Ectodermal cell (in vitro differentiated cells): ENCODE results near the gene FUT8.

Experiments
- H3K27ac ChIP-seq: 2 replicates; pipeline ENCODE4 v1.7.0; 2013; ENCODE audit warnings: mild to moderate bottlenecking, low read depth, low read length; ENCODE audit not compliant: insufficient read depth, poor library complexity, severe bottlenecking
- H3K27me3 ChIP-seq: 2 replicates; pipeline ENCODE4 v1.7.0; 2013; ENCODE audit warnings: mild to moderate bottlenecking, low read length; ENCODE audit not compliant: insufficient read depth, control insufficient read depth, poor library complexity, severe bottlenecking
- H3K36me3 ChIP-seq: one replicate; pipeline ENCODE4 v1.7.0; 2013; ENCODE audit warnings: low read length; ENCODE audit not compliant: control insufficient read depth, insufficient read depth
- H3K4me1 ChIP-seq: one replicate; pipeline ENCODE4 v1.7.0; 2013; ENCODE audit warnings: low read length; ENCODE audit not compliant: control insufficient read depth, insufficient read depth
- H3K4me3 ChIP-seq: 2 replicates; pipeline ENCODE4 v1.7.0; 2013; ENCODE audit warnings: low read depth, low read length, control low read depth; ENCODE audit not compliant: insufficient read depth
- H3K9me3 ChIP-seq: 2 replicates; pipeline ENCODE4 v1.7.0; 2013; ENCODE audit warnings: mild to moderate bottlenecking, low read length, moderate library complexity; ENCODE audit not compliant: control insufficient read depth
- WGBS, 2 experiments: methylation state at CpG; one replicate each; pipeline ENCODE4 v1.1.7; 2013; ENCODE audit warnings: missing lambda C conversion rate in 2 of 2; 5-methylcytosine and 5-hydroxymethylcytosine counted together

Gene FUT8

DNA sequence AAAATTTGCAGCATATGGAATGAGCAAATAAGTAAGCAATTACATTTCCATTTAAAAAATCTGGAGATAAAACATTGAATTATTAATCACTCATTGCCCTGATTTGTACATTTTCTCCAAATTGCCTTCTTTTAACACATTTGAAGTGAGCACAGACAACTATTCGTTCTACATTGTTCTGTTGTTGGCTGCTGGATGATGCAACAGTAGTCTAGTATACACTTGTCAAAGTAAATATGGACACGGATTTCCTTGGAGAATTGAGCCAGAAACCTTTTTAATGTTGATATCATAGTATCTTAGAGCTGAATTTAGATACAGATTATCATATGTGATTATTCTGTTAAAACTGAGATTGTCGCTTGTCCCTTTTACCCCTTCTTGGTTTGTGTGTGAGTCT is 188.2 kb downstream of the FUT8 start:
- Histone ChIP-seq H3K36me3 (no peaks in the 10 kb centered on the region), H3K27me3 (no peaks in the 10 kb centered on the region), H3K27ac (no peak overlapping the region), H3K4me1 (no peaks in the 10 kb centered on the region), H3K4me3 (no peak overlapping the region), H3K9me3 (no peaks in the 10 kb centered on the region)
- WGBS, 2 experiments: 93 to 97% methylated on average over 2 of the region's 3 CpGs

DNA sequence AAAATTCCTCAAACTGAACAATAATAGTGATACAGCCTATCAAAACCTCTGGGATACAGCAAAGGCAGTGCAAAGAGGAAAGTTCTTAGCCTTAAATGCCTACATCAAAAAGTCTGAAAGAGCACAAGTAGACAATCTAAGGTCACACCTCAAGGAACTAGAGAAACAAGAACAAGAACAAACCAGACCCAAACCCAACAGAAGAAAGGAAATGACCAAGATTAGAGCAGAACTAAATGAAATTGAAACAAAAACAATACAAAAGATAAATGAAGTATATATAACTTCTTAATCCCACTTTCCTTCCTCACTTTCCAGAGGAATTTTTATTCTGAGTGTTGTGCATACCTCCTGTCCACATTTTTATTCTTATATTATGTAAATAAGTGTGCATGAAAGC is 192.0 kb downstream of the FUT8 start:
- no peaks in the 10 kb centered on the region for H3K36me3 ChIP-seq
- no peaks in the 10 kb centered on the region for H3K9me3 ChIP-seq
- H3K27ac ChIP-seq: no peak overlapping the region
- H3K4me1 ChIP-seq: no peaks in the 10 kb centered on the region
- no peaks in the 10 kb centered on the region for H3K27me3 ChIP-seq
- no peak overlapping the region for H3K4me3 ChIP-seq

DNA sequence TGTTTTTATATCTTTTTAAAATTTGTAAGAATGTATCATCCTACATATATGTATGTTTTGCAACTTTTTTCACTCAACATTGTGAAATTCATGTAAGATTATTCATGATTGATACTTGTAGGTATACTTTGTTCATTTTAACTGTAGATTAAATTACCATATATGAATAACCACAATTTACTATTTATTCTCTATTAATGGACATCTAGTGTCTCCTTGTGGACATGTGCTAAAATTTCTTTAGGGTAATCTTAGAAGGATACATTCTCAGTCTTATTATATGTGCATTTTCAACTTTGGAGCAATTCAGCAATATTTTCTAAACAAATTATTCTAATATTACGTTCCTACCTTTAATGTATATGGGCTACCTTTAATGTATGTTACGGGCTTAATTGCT is 192.4 kb downstream of the FUT8 start:
- no CpG with 5 or more reads among the region's 2 CpGs for WGBS, 2 experiments

DNA sequence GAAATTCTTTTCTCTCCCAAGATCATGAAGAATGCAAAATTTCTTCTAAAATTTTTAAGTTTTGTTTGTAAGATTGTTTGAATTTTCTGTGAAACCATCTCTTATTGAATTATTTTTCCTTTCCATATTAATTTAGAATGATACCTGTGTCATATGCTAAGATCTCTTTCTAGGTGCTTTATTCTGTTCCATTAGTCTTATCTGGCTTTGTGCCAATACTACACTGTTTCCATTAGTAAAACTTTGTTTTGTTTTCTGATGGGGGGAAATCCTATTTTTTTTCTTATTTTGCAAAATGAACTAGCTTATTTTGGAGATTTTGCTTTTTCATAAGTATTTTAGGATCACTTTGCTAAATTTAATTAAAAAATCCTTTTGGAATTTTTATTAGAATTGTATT is 193.9 kb downstream of the FUT8 start:
- Histone ChIP-seq H3K27ac (no peak overlapping the region), H3K4me1 (no peaks in the 10 kb centered on the region), H3K9me3 (no peaks in the 10 kb centered on the region), H3K27me3 (no peaks in the 10 kb centered on the region), H3K36me3 (no peaks in the 10 kb centered on the region), H3K4me3 (no peak overlapping the region)

More for the DNA sequence above, 192.4 kb downstream of the FUT8 start:
- Histone ChIP-seq H3K27me3 (no peaks in the 10 kb centered on the region), H3K36me3 (no peaks in the 10 kb centered on the region), H3K4me3 (no peak overlapping the region), H3K4me1 (no peaks in the 10 kb centered on the region), H3K27ac (no peak overlapping the region), H3K9me3 (no peaks in the 10 kb centered on the region)

DNA sequence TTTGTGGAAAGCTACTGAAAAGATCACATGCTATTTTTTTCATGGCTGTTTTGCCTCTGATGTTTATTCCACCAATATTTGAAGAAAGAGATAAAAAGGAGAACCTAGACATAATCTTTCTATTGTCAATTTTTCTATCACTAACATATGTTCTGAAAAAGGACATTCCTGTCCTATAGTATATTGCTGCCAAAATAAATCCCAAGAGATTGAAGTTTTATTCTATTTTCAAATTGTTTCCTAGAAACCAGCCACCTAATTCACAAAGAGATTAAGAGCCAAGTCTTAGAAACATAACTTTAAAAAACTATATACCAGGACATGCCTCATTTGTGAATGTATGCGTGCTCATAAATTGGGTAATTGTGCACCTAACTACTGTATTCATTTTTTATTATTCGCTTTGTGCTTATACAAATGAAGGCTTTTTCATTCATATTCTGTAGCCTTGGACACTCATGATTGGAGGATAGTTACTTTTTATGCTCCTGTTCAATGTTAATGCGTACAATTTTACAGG is 200.7 kb downstream of the FUT8 start:
- no peaks in the 10 kb centered on the region for H3K36me3 ChIP-seq
- 88 to 97% methylated on average over 1 to 3 of the region's 3 CpGs for WGBS, 2 experiments
- H3K4me1 ChIP-seq: no peaks in the 10 kb centered on the region
- H3K27me3 ChIP-seq: no peaks in the 10 kb centered on the region
- no peaks in the 10 kb centered on the region for H3K9me3 ChIP-seq
- no peak overlapping the region for H3K27ac ChIP-seq
- no peak overlapping the region for H3K4me3 ChIP-seq

DNA sequence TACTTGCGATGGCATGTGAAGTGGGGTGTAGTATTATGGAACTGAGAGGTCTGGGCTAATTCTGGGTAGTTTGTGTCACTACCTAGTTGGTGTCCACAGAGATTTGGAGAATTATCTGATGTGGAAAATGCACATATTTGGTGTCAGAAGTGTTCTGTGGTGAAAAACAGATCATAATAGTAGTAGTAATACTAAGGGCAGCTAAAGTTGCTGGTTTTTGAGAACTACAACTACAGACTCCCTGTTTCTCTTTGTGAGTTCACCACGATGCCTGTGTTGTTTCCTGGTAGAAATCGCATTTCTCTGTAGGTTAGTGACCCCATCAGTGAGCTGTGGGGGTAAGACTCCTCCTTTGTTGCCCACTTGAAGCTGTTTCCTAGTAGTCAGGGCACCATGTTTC is 206.5 kb downstream of the FUT8 start:
- Histone ChIP-seq H3K27me3 (no peaks in the 10 kb centered on the region), H3K27ac (no peak overlapping the region), H3K36me3 (no peaks in the 10 kb centered on the region), H3K9me3 (no peaks in the 10 kb centered on the region), H3K4me3 (no peak overlapping the region), H3K4me1 (no peaks in the 10 kb centered on the region)
- WGBS, 2 experiments: 95 to 99% methylated on average over 3 of the region's 3 CpGs

DNA sequence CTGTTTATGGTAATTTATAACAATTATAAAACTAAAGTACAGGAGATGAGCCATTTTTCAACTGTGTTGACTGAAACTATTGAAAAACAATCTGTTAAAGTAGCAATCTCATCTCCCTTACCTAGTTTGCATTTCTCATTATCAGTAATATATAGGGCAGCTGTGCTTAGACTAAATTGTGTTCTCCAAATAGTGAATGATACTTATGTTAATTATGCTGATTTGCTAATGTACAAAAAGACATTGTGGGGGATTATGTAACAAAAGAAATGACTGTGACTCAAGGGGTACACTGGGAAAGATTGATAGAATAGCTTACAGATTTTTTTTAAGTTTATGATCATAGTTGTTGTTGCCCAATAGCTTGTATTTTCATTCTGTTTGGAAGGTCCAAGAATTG is 207.7 kb downstream of the FUT8 start:
- H3K4me3 ChIP-seq: no peak overlapping the region
- H3K36me3 ChIP-seq: no peaks in the 10 kb centered on the region
- H3K27ac ChIP-seq: no peak overlapping the region
- no peaks in the 10 kb centered on the region for H3K4me1 ChIP-seq
- H3K9me3 ChIP-seq: no peaks in the 10 kb centered on the region
- no peaks in the 10 kb centered on the region for H3K27me3 ChIP-seq

DNA sequence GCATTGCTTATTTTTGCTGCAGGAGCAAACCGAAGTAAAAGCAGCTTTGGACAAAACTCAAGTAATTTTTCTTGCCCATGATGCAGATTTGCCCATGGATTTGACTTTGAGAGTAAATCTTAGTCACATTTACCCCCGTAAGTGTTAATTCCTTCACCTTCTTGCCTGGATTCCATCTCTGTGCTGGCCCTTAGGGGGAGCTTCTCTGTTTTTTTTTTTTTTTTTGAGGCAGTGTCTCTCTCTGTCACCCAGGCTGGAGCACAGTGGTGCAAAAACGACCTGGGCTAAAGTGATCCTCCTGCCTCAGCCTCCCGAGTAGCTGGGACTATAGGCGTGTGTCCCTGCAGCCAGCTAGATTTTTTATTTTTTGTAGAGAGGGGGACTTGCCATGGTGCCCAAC is 210.2 kb downstream of the FUT8 start:
- Histone ChIP-seq H3K36me3 (no peaks in the 10 kb centered on the region), H3K27ac (no peak overlapping the region), H3K27me3 (no peaks in the 10 kb centered on the region), H3K4me3 (no peak overlapping the region), H3K4me1 (no peaks in the 10 kb centered on the region), H3K9me3 (no peaks in the 10 kb centered on the region)
- WGBS, 2 experiments: 82 to 91% methylated on average over 4 to 5 of the region's 5 CpGs

DNA sequence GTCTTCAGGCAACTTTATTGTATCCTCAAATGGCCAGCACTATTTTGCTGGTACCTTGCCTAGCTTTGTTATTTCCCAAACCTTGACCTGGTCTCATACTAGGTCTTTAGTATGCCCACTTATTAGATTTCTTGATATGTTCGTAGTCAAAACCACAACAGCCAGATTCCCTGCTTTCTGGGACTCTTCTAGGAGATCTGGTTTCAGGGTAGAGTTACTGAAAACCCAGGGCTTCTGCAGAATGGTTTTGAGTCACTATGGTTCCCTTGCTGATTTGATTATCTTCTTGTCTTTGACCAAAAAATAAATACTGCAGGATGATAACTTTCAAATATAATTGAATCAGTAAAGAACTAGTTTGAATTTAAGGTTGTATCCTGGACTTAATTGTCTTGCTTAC is 211.2 kb downstream of the FUT8 start:
- H3K27me3 ChIP-seq: no peaks in the 10 kb centered on the region
- no peak overlapping the region for H3K4me3 ChIP-seq
- no peaks in the 10 kb centered on the region for H3K36me3 ChIP-seq
- no peak overlapping the region for H3K27ac ChIP-seq
- 96 to 100% methylated on average over 1 of the region's 1 CpG for WGBS, 2 experiments
- H3K9me3 ChIP-seq: no peaks in the 10 kb centered on the region
- no peaks in the 10 kb centered on the region for H3K4me1 ChIP-seq

DNA sequence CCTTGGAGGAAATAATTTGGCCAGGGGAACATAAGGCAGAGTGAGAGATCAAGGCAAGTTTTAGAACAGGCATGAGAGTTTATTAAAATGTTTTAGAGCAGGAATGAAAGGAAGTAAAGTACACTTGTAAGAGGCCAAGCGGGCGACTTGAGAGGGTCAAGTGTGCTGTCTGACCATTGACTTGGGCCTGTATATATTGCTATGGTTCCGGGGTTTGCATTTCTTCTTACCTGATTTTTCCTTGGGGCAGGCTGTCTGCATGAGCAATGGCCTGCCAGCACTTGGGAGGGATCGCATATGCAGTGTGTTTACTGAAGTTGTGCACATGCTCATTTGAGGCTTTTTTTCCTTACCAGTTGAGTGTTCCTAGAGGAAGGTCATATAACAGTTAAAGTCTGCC is 214.8 kb downstream of the FUT8 start:
- H3K27me3 ChIP-seq: no peaks in the 10 kb centered on the region
- H3K4me1 ChIP-seq: no peaks in the 10 kb centered on the region
- no peaks in the 10 kb centered on the region for H3K36me3 ChIP-seq
- no peaks in the 10 kb centered on the region for H3K9me3 ChIP-seq
- H3K4me3 ChIP-seq: no peak overlapping the region
- no peak overlapping the region for H3K27ac ChIP-seq
- WGBS, 2 experiments: 94 to 98% methylated on average over 4 of the region's 4 CpGs

DNA sequence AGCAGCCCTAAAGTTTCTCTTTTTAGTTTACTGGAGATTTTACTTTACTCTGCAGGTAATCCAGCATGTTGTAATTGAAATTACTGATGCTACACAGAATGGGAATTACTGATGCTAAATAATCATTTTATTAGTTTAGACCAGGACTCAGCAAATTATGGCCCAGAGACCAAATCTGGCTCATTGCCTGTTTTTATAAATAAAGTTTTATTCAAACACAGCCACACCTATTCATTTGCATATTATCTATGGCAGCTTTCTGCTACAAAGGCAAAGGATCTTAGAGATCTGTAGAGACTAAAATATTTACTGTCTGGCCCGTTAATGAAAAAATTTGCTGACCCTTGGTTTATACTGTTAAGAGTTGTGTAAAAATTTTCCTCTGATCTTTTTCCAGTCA is 216.1 kb downstream of the FUT8 start:
- no peaks in the 10 kb centered on the region for H3K36me3 ChIP-seq
- no peaks in the 10 kb centered on the region for H3K4me1 ChIP-seq
- H3K27ac ChIP-seq: no peak overlapping the region
- no peak overlapping the region for H3K4me3 ChIP-seq
- no peaks in the 10 kb centered on the region for H3K27me3 ChIP-seq
- 100% methylated on average over 1 of the region's 1 CpG for WGBS, 2 experiments
- H3K9me3 ChIP-seq: no peaks in the 10 kb centered on the region
